Measurements from ENCODE around the gene KREMEN2.

The KREMEN2 gene

GRCh38 chr16:3012828-3013420 lies 48.8 kb downstream of the KREMEN2 start, which contains the start of gene CLDN9:
CLDN9 (plus strand) TSS chr16:3012923; CDS start chr16:3013363, 440 bp downstream.
- Histone ChIP-seq H3K9ac (ENCODE audit: low read depth, low read length, poor library complexity, severe bottlenecking) (no peak within 1 kb of the TSS), H3K36me3 (ENCODE audit: insufficient read depth, low read length) (no peaks in the 10 kb centered on the region), H4K20me1 (ENCODE audit: insufficient read depth, low read length, poor library complexity, severe bottlenecking) (no peaks in the 10 kb centered on the region), H3K4me3 (ENCODE audit: low read length, poor library complexity, severe bottlenecking) (no peak within 1 kb of the TSS), H3K4me1 (ENCODE audit: insufficient read depth, low read length, poor library complexity, severe bottlenecking) (peaks cover 9% of the 10 kb centered on the region), H3F3A (ENCODE audit: low read depth) (no peaks in the 10 kb centered on the region), H3K27me3 (ENCODE audit: insufficient read depth, low read length, poor library complexity, severe bottlenecking) (no peaks in the 10 kb centered on the region), H3K9me2 (replicated peaks; ENCODE audit: low read depth, low read length) (no peaks in the 10 kb centered on the region), H2AFZ (ENCODE audit: low read length) (no peak within 1 kb of the TSS), H3K4me2 (ENCODE audit: low read depth, low read length, poor library complexity, severe bottlenecking) (no peak within 1 kb of the TSS), H3K9me3 (ENCODE audit: insufficient read depth, low read depth, low read length) (no peaks in the 10 kb centered on the region), H3K79me2 (ENCODE audit: insufficient read depth, low read length) (no peaks in the 10 kb centered on the region)
- TF ChIP-seq, protein P1, sequence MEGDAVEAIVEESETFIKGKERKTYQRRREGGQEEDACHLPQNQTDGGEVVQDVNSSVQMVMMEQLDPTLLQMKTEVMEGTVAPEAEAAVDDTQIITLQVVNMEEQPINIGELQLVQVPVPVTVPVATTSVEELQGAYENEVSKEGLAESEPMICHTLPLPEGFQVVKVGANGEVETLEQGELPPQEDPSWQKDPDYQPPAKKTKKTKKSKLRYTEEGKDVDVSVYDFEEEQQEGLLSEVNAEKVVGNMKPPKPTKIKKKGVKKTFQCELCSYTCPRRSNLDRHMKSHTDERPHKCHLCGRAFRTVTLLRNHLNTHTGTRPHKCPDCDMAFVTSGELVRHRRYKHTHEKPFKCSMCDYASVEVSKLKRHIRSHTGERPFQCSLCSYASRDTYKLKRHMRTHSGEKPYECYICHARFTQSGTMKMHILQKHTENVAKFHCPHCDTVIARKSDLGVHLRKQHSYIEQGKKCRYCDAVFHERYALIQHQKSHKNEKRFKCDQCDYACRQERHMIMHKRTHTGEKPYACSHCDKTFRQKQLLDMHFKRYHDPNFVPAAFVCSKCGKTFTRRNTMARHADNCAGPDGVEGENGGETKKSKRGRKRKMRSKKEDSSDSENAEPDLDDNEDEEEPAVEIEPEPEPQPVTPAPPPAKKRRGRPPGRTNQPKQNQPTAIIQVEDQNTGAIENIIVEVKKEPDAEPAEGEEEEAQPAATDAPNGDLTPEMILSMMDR (conservative IDR thresholded peaks at IDR 0.05; ENCODE audit: low read length): no peak
- no peak for TF ChIP-seq EZH2phosphoT487 (IDR thresholded peaks at IDR 0.05; ENCODE audit: borderline replicate concordance)

DNA sequence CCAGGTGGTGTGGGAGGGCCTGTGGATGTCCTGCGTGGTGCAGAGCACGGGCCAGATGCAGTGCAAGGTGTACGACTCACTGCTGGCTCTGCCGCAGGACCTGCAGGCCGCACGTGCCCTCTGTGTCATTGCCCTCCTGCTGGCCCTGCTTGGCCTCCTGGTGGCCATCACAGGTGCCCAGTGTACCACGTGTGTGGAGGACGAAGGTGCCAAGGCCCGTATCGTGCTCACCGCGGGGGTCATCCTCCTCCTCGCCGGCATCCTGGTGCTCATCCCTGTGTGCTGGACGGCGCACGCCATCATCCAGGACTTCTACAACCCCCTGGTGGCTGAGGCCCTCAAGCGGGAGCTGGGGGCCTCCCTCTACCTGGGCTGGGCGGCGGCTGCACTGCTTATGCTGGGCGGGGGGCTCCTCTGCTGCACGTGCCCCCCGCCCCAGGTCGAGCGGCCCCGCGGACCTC lies 49.4 kb downstream of the KREMEN2 start:
- no peaks in the 10 kb centered on the region for H3F3A ChIP-seq (ENCODE audit: low read depth)
- H3K36me3 ChIP-seq (ENCODE audit: insufficient read depth, low read length): no peaks in the 10 kb centered on the region
- H3K4me2 ChIP-seq (ENCODE audit: low read depth, low read length, poor library complexity, severe bottlenecking): no peak overlapping the region
- H3K9me3 ChIP-seq (ENCODE audit: insufficient read depth, low read depth, low read length): no peaks in the 10 kb centered on the region
- no peaks in the 10 kb centered on the region for H3K9me2 ChIP-seq (replicated peaks; ENCODE audit: low read depth, low read length)
- no peaks in the 10 kb centered on the region for H3K79me2 ChIP-seq (ENCODE audit: insufficient read depth, low read length)
- H3K9ac ChIP-seq (ENCODE audit: low read depth, low read length, poor library complexity, severe bottlenecking): no peak overlapping the region
- no peaks in the 10 kb centered on the region for H3K27me3 ChIP-seq (ENCODE audit: insufficient read depth, low read length, poor library complexity, severe bottlenecking)
- peaks cover 4% of the 10 kb centered on the region for H3K4me1 ChIP-seq (ENCODE audit: insufficient read depth, low read length, poor library complexity, severe bottlenecking)
- H3K4me3 ChIP-seq (ENCODE audit: low read length, poor library complexity, severe bottlenecking): no peak overlapping the region
- TF ChIP-seq, protein P1 (conservative IDR thresholded peaks at IDR 0.05; ENCODE audit: low read length): no peak
- TF ChIP-seq EZH2phosphoT487 (IDR thresholded peaks at IDR 0.05; ENCODE audit: borderline replicate concordance): no peak
- H4K20me1 ChIP-seq (ENCODE audit: insufficient read depth, low read length, poor library complexity, severe bottlenecking): no peaks in the 10 kb centered on the region
- no peak overlapping the region for H2AFZ ChIP-seq (ENCODE audit: low read length)

DNA sequence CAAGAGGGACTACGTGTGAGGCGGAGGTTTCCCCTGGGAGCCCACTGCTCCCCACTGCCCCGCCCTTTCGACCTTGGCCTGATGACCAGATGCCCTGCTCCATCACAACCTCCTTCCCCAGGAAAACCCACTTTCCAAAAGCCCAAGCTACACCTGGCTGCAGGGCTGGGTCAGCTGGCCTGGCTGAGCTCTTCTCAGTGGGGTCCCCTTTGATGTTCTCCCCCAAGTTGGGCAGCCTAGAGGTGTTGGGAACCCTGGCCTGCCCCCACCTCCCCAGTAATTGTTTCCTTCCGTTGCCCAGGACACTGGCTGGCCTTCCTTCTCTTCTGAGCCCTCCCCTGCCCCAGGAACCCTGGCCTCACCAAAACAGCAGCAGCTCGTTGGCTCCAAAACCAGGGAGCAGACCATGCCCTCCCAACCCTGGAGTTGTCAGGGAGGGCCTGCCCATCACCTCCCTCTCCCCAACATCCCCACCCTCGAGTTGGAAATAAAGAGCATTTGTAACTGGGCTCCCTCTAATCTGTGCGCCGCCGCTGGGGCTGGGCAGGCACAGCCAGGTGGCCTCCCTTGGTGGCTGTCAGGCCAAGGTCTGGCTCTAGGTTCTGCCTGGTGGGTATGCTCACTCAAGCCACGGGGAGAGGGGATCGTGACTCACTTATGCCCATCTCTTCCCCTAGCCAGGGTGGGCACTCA lies 50.1 kb downstream of the KREMEN2 start:
- Histone ChIP-seq H3K4me2 (ENCODE audit: low read depth, low read length, poor library complexity, severe bottlenecking) (no peak overlapping the region), H3K27me3 (ENCODE audit: insufficient read depth, low read length, poor library complexity, severe bottlenecking) (no peaks in the 10 kb centered on the region), H3K4me1 (ENCODE audit: insufficient read depth, low read length, poor library complexity, severe bottlenecking) (no peaks in the 10 kb centered on the region), H3K4me3 (ENCODE audit: low read length, poor library complexity, severe bottlenecking) (no peak overlapping the region), H3K9me2 (replicated peaks; ENCODE audit: low read depth, low read length) (no peaks in the 10 kb centered on the region), H3K9me3 (ENCODE audit: insufficient read depth, low read depth, low read length) (no peaks in the 10 kb centered on the region), H3K79me2 (ENCODE audit: insufficient read depth, low read length) (no peaks in the 10 kb centered on the region), H3K36me3 (ENCODE audit: insufficient read depth, low read length) (no peaks in the 10 kb centered on the region), H3K9ac (ENCODE audit: low read depth, low read length, poor library complexity, severe bottlenecking) (no peak overlapping the region), H4K20me1 (ENCODE audit: insufficient read depth, low read length, poor library complexity, severe bottlenecking) (no peaks in the 10 kb centered on the region), H2AFZ (ENCODE audit: low read length) (no peak overlapping the region), H3F3A (ENCODE audit: low read depth) (no peaks in the 10 kb centered on the region)
- no peak for TF ChIP-seq EZH2phosphoT487 (IDR thresholded peaks at IDR 0.05; ENCODE audit: borderline replicate concordance)
- TF ChIP-seq, protein P1 (conservative IDR thresholded peaks at IDR 0.05; ENCODE audit: low read length): no peak
